Heart left ventricle (tissue), 16 donors: ENCODE data around the gene PACSIN2. TPM values are rescaled to one million over a fixed set of nuclear protein-coding genes. Genes with fewer than 3 reads are reported as not detected.

ENCODE experiments used
- ATAC-seq, 4 donors: fragments of 200-7000 bp; cut with Tn5 transposase; one replicate each; pipeline ENCODE4 v1.9.1; 2020 to 2022; ENCODE audit warnings: moderate library complexity in 4 of 4, mild to moderate bottlenecking in 3 of 4, moderate number of reproducible peaks in 1 of 4
- DNase-seq, 5 donors: peaks; one replicate each; pipeline ENCODE4 v3.0.0-alpha.2; 2020
- H3K27ac ChIP-seq, 12 donors: fragments of 200-600 bp; sonication (generic) in 4 of 12; one replicate each; pipeline versions ENCODE4 v1.5.0 to v1.8.0; 2016 to 2022; ENCODE audit warnings: mild to moderate bottlenecking in 2 of 12
- H3K27me3 ChIP-seq, 9 donors: fragments of 200-600 bp; sonication (generic) in 2 of 9; one replicate each; pipeline versions ENCODE4 v1.5.1 to v1.8.0; 2016 to 2022; ENCODE audit warnings: mild to moderate bottlenecking in 3 of 9
- H3K36me3 ChIP-seq, 9 donors: fragments of 200-600 bp; sonication (generic) in 2 of 9; one replicate each; pipeline versions ENCODE4 v1.5.0 to v1.8.0; 2018 to 2022; ENCODE audit warnings: mild to moderate bottlenecking in 2 of 9
- H3K4me1 ChIP-seq, 12 donors: fragments of 200-600 bp; sonication (generic) in 4 of 12; one replicate each; pipeline versions ENCODE4 v1.5.0 to v1.8.0; 2016 to 2022; ENCODE audit warnings: mild to moderate bottlenecking in 3 of 12
- H3K4me3 ChIP-seq, 12 donors: fragments of 200-600 bp; sonication (generic) in 4 of 12; one replicate each; pipeline versions ENCODE4 v1.5.0 to v1.8.0; 2017 to 2022; ENCODE audit warnings: mild to moderate bottlenecking in 9 of 12, moderate library complexity in 4 of 12
- H3K9me3 ChIP-seq, 12 donors: fragments of 200-600 bp; sonication (generic) in 4 of 12; one replicate each; pipeline versions ENCODE4 v1.5.0 to v1.8.0; 2016 to 2022; ENCODE audit warnings: mild to moderate bottlenecking in 1 of 12
- CTCF ChIP-seq, 12 donors: fragments of 200-600 bp; sonication (generic) in 4 of 12; IDR thresholded peaks; one replicate each; pipeline versions ENCODE4 v1.5.0 to v1.8.0; 2018 to 2022; ENCODE audit warnings: antibody characterized with exemption in 12 of 12, mild to moderate bottlenecking in 5 of 12
- POLR2A ChIP-seq, 2 donors: fragments of 450-650 bp; IDR thresholded peaks; one replicate each; pipeline ENCODE4 v1.6.1; 2017; ENCODE audit warnings: antibody characterized with exemption in 2 of 2, mild to moderate bottlenecking in 2 of 2, moderate library complexity in 2 of 2
- WGBS, 4 donors: extraction: QIAGEN DNeasy Blood & Tissue Kit in 2 of 4; methylation state at CpG; one replicate each; pipeline versions ENCODE4 v1.1.5 to v1.1.7; 2013 to 2018; 5-methylcytosine and 5-hydroxymethylcytosine counted together
- intact Hi-C, 10 donors: fragments of 100-400 bp; cut with DNase I; formaldehyde crosslinking; loops; one replicate each; pipeline versions ENCODE4 v1.11.1 to v1.14.2; 2022
- polyA plus RNA-seq, 2 donors: library from polyadenylated mRNA; stranded (reverse); fragments of 200-250 nt; gene quantifications; one replicate each; pipeline ENCODE4 v1.2.3, GENCODE V29; 2013
- total RNA-seq, 9 donors: library from RNA; depleted of rRNA in 2 of 9; stranded (reverse); fragments of >200 nt in 2 of 9; fragmentation: NEBNext Ultra II Directional in 3 of 9; extraction: Animal tissue kit (Norgen Biotek cat#: 25700) in 3 of 9; gene quantifications; one replicate each; pipeline versions ENCODE4 v1.1.0 to v1.2.4, GENCODE V29; 2016 to 2023
- donor health status: ischemic (EF 13 %, LVEDD 7.1; RV severe dilation, severe dysfunction).
- donor health status: healthy with polysubstance abuse.
- donor health status: DM: no; HTN: yes; CAD: no.
- donor health status: DM: no; HTN: no; CAD: no.
- donor health status: ischemic (EF 25% LVEDD 6.9; RV normal size, moderate dysfunction).
- donor health status: ischemic (EF 25% LVEDD 5.7; RV mildly dilated, moderate dysfunction).
- donor health status: healthy.
- donor health status: DM: yes; HTN: yes; CAD: no.
- donor health status: ischemic (EF 35%, LVEDD 5.7; RV mildly dilated, moderate dysfunction).
- donor health status: nonischemic (EF 11% LVEDD 7.7; RV severe dilation, severe dysfunction).
- donor health status: DM: yes; HTN: yes; CAD: no.
- donor health status: PGD.
- donor health status: ischemic (EF 29% LVEDD 5.4; RV normal size, mild dysfunction).
- donor health status: nonischemic (EF 23%, LVEDD 6.1; RV moderate dilation, normal function).

PACSIN2 gene
- total and polyA plus RNA-seq, 11 donors: 26.5 to 87.1 (median 59.3) TPM

- H3K27me3 ChIP-seq: no peaks in the 10 kb centered on the region
- no peak for ATAC-seq
- no peaks in the 10 kb centered on the region for H3K36me3 ChIP-seq
- H3K4me3 ChIP-seq: no peak overlapping the region
- no peaks in the 10 kb centered on the region for H3K9me3 ChIP-seq
- TF ChIP-seq POLR2A (IDR thresholded peaks at IDR 0.05) (no peak), CTCF (IDR thresholded peaks at IDR 0.05) (no peak)
- H3K27ac ChIP-seq: no peak overlapping the region
- DNase-seq: no peak
- peaks cover 0 to 18% (median 4%) of the 10 kb centered on the region in 12 donors for H3K4me1 ChIP-seq
- intact Hi-C loops: loop anchor here in 4 of 10 donors (10.0 kb wide), 4 partner anchors 101 to 231 kb away; partner anchors contain the start of gene TTLL1 (in 1 of the 4)
- 70 to 85% (median 78%) methylated on average over 4 of the region's 4 CpGs for WGBS, 4 donors
Observed at GRCh38 chr22:42863349-42863961, 151.5 kb downstream of the PACSIN2 start.

GRCh38 chr22:42862045-42862734, 152.8 kb downstream of the PACSIN2 start:
- no peak overlapping the region for H3K27ac ChIP-seq
- H3K4me3 ChIP-seq: no peak overlapping the region

GRCh38 chr22:42860968-42861367, 154.0 kb downstream of the PACSIN2 start:
- H3K27ac ChIP-seq: peak overlapping the region in 2 of 12 donors; percentile 23 to 50
- no peaks in the 10 kb centered on the region for H3K27me3 ChIP-seq
- no peaks in the 10 kb centered on the region for H3K36me3 ChIP-seq
- ATAC-seq (no peak), DNase-seq (no peak)
- intact Hi-C loops: loop anchor here in 4 of 10 donors (10.0 kb wide), 4 partner anchors 104 to 234 kb away; partner anchors contain the start of gene TTLL1 (in 1 of the 4)
- no peaks in the 10 kb centered on the region for H3K9me3 ChIP-seq
- no peak overlapping the region for H3K4me3 ChIP-seq
- 51 to 60% (median 60%) methylated on average over 4 of the region's 4 CpGs for WGBS, 4 donors
- peaks cover 0 to 25% (median 10%) of the 10 kb centered on the region in 12 donors for H3K4me1 ChIP-seq
- TF ChIP-seq POLR2A (IDR thresholded peaks at IDR 0.05): no peak
- no peak for TF ChIP-seq CTCF (IDR thresholded peaks at IDR 0.05)

More at GRCh38 chr22:42862045-42862734, 152.8 kb downstream of the PACSIN2 start:
- Histone ChIP-seq H3K4me1 (peaks cover 0 to 19% (median 8%) of the 10 kb centered on the region in 12 donors), H3K36me3 (no peaks in the 10 kb centered on the region), H3K27me3 (no peaks in the 10 kb centered on the region), H3K9me3 (no peaks in the 10 kb centered on the region)
- intact Hi-C loops: loop anchor here in 4 of 10 donors (10.0 kb wide), 4 partner anchors 103 to 233 kb away; partner anchors contain the start of gene TTLL1 (in 1 of the 4)
- DNase-seq: no peak
- WGBS, 4 donors: 94 to 97% (median 95%) methylated on average over 7 of the region's 7 CpGs
- no peak for ATAC-seq
- TF ChIP-seq CTCF (IDR thresholded peaks at IDR 0.05) (no peak), POLR2A (IDR thresholded peaks at IDR 0.05) (no peak)
